IPS-NIHi7 (cell line): ENCODE measurements around the gene EFNB1.

ENCODE experiments used
- DNase-seq: peaks from one replicate; pipeline ENCODE4 v3.0.0; 2012; ENCODE audit warnings: mixed read lengths; ENCODE audit errors: extremely low spot score

The EFNB1 gene

DNA sequence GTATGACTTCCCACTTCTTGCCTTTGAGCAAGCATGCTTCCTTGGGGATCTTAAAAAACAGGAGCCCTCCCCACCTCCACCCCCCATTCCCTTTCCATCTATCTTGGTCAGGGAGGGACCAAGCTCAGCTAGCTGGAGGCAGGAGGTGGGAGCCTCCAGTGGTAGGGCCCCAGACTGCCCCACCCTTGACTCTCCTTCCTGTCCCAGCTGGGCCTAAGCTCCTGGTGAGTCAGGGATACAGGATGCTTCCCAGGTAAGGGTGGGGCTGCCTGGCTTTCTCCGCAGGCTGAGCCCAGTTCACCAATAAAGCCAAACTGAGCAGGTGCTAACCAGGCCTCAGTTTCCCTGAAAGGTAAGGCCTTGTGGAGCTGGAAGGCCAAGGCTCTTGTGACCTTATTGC lies 15.2 kb downstream of the EFNB1 start:
- no peak for DNase-seq

DNA sequence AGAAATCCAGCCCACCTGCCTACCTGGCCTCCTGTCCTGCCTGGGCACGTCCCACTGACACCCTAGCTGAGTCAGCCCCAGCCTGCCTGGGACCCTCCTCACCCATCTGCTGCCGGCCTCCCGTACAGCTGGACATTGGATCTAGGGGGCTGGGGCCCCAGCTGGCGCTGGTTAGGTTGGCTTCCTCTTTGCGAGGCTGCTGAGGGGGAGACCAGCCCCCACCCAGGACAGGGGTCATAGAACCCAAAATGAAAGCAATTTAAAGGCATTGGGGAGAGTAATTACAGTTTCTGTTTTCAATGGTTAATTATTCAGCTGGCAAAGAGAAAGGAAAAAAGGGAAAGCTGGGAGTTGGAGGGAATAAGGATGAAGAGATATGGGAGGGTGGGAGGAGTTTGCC lies 15.8 kb downstream of the EFNB1 start:
- no peak for DNase-seq

DNA sequence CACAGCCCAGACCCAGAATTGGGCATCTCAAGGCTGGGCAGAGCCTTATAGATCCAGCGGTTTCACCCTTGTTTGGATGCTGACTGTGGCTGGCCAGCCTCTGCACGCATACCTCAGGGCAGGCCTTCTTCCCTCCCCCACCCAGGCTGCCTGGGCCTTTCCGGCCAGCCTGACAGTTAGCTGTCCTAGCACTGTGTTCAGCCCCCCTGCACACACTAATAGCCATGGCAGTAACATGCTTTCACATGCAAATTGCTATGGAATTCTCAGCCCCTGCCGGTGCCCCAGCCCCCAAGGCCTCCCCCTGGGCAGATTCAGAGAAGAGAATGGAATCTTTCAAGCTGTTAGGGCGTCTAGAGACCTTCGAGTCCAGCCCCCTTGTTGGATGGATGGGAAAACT lies 17.7 kb downstream of the EFNB1 start:
- peak; percentile 77 for DNase-seq

DNA sequence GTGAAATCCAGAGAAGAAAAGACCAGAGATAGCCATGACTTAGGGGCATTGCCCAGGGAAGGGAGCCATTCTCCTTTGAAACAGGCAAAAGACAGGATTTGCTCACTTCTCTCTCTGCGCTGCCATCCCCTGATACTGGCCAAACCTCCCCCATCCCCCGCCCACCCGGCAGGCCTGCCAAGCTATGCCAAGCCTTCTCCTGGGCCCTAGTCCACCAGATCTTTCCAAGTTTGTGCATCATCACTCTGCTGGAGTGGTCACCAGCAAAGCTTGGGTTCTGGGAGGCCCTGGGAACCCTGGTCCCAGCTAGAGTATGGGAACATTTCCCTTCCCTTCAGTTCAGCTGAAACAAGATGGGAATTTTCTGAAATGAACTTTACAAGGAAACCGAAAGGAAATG lies 18.4 kb downstream of the EFNB1 start:
- no peak for DNase-seq

DNA sequence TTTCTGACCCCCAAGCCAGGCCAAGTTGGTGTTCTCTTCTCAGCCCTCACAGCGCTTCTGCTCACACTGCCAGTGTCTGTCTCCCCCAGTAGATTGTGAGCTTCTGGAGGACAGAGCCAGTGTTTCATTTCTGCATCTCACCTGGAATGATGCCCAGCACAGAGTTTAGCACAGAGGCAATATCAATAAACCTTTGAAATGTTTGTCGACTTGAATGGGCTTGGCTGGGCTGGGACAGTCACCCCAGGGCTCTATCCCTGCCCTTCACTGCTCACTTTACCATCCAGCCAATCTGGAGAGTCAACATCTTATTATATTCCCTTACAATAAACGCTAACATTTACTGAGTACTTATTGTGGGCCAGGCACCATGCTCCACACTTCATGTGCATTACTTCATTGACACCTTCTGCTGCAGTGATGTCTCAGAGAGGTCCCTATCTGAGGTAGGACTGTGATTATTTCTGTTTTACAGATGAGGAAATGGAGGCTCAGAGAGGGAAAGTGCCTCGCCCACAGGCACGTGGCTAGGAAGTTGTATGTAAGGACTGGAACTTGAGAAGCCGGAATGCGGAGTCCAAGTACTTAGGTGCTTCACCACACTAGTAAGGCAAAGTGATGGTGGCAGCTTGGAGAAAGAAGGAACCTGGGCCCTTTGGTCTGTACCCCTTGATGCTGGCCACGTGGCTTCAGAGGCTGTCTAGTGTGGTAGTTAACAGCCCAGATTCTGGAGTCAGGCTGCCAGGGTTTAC lies 19.5 kb downstream of the EFNB1 start:
- DNase-seq = no peak

DNA sequence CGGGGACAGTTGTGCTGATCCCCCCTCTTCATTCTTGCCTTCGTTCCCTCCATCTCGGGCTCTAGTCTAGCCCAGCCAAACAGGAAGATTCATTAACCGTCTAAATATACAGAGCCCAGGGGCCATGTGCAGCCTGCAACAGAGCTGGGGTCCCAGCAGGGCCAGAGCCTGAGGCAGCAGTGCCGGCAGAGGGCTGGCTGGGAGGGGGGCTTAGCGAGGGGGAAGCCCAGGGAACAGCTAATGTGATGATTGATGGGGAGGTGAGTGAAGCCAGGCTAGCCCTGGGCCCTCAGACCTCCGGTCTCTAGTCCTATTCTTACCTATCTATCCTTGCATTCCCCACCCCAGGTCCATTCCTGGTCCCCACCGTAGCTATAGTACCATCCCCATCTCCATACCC lies 22.3 kb downstream of the EFNB1 start:
- no peak for DNase-seq

DNA sequence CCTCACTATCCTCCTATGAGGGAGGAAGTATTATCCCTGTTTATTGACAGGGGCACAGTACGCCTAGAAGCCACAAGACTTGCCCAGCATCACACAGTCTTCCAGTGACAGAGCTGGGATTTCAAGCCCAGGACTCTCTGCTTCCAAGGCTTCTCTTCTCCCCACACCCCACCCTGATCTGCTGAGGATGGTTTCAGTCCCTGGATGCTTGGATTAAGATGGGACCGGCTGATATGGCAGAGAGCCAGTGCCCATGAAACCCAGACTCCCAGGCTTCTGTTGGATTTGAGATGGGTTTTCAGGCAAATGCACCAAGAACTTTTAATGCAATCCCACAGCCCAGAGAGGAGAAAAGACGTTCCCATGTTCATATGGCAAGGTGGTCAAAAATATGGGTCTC lies 23.2 kb downstream of the EFNB1 start:
- no peak for DNase-seq

DNA sequence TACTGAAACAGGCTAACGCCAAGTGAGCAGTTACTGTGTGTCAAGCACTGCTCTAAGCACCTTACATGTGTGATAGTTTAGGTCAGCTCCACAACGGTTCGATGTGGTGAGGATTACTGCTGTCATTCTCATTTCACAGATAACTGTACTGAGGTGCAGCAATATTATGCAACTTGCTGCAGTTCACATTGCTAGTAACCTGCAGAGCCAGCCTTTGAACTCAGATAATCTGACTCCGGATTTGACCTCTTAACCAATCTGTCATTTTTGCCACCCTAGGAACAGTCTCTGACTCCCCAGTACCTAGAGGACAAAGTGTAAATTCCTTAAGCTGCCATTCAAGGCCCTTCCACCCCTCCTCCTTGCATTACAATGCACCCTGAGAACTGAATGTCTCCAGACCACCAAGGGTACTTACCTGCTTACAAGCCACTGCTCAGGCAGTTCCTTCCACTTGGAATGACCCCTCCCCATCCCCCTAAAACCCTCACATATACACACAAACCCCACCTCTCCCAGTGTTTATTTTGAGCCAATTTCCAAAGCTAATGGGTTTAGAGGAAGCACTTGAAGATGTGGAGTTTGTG lies 24.9 kb downstream of the EFNB1 start:
- peak; percentile 48 for DNase-seq

DNA sequence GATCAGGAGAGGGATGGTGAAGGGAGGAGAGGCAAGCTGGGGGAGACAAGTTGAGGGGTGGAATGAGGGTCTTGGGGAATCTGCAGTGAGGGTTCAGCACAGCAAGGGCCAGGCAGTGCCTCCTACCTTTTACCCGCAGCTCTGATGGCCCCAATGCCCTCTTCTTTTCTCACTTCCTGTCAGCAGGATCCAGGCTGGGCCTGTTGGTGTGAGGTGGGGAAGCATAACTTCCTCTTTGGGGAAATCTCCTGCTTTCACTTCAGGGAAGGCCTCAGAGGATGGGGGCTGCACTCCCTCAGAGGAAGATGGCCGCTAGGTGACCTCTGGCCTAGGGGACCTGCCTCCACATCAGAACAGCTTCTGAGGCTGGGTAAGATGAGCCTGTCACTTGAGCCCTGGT lies 36.5 kb downstream of the EFNB1 start:
- DNase-seq = no peak

DNA sequence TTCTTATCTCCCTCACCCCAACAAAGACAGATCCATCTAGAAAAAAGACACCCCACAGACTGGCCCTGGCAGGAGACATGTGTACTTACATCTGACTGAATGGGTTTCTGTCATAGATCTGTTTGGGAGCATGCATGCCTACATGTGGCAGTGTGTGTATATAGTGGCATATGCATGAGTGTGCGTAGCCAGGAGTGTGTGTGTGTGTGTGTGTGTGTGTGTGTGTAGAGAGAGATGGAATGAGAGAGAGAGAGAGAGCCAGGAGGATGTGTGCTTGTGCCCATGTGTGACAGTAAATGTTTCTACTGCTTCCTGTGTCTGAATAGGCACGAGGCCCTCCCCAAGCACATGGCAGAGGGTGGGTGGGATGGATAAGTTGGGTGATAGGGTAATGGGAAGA lies 37.1 kb downstream of the EFNB1 start:
- DNase-seq = no peak

DNA sequence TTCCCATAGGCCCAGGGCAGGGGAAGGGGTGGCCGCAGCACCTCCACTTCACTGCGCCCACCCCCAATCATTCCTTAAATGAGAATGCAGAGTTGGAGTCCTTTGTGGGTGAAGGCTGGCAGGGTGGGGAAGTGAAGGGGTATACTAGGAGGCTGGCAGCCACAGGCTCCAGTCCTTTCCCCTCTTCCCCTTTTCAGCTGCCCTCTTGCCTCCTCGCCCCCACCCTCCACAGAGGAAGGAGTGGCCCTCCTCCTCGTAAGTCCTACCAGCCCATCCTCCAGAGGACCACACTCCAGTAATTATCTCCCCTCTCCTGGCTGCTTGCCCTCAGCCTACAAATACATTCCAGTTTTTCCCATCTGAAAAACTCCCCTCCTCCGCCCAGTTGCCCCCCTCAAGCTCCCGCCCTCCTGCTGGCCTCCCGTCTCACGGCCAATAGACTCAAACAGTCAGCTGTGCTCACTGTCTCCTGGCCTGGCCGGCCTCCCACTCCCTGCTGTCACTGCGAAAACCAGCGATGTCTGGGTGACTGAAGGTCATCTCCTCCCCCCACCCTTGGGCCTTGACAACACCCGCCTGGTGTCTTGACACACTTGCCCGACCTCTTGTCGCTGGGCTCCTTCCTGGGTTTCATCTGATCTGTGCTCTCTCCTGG lies 38.8 kb downstream of the EFNB1 start:
- no peak for DNase-seq

DNA sequence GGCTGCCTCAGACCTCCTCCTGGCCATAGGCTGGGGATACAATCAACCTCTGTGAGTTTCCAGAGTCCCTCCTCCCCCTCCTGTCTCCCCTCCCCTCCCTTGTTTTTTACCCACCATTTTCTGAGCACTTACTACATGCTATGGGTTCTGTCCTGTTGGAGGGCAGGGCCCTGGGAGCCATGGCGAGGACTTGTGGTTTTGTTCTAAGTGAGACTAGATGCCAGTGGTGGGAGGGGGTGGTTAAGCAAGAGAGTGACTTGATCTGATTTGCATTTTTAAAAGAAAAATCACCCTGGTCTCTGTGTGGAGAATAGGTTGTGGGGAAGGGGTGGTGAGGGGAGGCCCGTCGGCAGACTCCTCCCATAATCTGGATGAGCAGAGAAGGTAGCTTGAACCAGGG lies 39.5 kb downstream of the EFNB1 start:
- no peak for DNase-seq

DNA sequence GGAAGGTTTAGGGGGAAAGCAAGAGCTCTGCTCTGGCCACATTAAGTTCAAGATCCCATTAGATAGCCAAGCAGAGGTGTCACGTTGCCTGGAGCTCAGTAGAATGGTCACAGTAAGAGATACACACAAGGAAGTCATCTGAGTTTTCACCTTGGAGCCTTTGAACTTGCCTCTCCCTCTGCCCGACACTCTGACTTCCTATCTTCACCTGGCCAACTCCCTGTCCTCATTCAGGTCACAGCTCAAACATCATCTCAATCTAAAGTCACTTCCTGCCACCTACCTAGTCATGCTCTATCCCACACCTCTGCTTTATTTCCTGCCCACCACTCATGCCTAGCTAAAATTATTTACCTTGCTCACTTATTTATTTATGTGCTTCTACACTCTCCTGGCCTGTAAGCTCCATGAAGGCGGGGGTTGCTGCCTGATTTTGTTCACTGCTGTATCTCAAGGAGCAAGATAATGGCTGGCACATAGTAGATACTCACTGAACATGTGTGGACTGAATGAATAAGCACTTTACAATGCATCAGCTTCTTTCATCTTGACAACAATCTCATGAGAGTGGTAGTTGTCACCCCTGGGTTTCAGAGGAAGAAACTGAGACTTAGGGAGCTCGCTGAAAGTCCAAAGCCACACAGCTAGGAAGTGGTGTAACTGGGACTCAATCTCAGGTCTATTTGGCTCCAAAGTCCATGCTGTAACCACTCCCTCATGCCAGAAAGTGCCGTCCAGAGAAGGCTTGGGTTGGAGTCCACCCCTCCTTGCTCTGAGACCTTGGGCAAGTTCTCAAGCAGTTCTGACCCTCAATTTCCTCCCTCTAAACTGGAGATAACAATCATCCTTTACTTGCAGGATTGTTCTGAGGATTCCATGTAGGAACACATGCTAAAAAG lies 40.3 kb downstream of the EFNB1 start:
- no peak for DNase-seq

DNA sequence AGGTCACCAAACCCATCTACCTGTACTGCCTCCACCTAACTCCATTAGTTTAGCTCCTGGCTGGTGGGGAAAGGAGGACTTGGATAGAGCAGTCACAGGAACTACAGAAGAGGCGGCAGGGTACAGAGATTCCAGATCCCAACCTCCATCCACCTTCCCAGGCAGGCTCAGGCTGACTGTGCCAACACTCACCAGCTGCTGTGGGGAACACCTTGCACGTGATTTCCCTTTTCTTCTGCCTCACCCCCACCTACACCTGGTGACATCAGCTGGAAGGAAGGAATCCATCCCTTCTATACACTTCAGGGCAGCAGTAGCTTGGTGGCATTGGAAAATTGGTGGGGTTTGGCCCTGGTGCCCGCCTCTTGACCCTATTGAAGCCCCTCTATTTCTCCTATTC lies 41.5 kb downstream of the EFNB1 start:
- no peak for DNase-seq

DNA sequence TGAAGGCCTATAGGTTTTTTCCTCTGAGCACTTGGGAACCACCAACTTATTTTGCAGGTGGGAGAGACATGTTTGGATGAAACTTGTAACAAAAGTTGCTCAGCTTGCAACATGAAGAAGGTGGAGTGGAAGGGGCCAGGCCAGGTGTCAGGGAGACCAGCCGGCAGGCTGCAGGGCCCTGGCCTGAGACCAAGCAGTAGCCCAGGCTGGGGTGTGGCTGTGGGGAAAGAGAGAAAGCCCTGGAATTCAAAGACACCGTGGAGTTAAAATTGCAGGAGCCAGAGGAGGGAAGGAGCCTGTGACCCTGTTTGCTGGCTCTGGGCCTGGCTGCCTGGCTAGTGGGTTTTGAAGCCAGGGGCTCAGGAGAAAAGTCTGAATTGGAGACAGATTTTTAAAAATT lies 43.4 kb downstream of the EFNB1 start:
- no peak for DNase-seq

DNA sequence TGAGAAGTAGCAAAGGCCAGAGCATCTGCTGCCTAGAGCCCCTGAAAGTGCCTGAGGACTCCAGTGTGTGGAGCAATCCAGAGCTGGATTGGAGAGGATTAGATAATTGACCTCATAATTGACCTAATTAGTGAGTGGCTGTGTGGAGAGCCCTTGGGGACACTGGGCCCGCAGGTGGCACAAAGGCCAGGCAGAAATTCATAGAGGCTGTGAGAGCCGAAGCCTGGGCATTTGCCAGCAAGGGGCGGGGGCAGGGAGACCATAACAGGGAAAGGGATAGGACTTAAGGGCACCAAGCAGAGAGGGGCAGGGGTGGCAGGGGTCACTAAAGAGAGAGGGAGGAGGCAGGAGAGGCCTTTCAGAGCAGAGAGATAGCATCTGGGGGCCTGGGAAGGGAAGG lies 45.3 kb downstream of the EFNB1 start:
- no peak for DNase-seq

DNA sequence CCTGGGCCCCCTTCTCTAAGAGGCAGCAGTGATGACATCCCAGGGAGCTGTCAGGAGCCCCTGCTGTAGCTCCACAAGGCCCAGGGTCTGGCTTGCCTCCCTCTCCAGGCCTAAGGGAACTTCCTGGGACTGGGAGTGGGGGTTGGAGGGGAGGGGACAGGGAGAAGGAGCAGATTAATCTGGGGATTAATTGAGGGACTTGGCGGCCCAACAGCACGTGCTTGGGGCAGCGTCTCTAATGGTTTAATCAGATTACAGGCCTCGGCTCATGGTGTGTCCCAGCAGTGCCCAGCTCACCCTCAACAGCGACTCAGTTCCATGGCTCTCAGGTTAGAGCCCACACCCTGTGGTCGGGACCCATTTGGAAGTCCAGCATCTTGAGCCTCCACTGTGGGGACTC lies 47.9 kb downstream of the EFNB1 start:
- DNase-seq = no peak

DNA sequence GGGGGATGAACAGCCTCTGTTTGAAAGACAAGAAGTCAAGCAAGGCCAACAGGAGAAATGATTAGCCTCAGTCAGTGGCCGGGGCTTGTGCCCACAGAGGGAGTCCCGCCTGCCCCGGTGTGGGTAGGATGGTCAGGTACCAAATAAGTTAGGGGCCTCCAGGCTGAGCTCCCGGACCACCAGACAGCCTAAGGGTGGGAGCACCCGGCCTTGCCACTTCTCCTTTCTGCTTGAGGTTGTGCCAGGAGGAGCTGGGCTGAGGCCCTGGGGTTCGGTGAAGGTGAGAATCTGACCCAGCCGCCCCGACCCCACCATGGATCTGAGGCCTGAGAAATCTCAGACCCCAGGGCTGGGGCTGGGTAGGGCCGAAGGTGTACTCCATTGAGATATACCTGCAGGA lies 48.8 kb downstream of the EFNB1 start:
- DNase-seq = no peak

DNA sequence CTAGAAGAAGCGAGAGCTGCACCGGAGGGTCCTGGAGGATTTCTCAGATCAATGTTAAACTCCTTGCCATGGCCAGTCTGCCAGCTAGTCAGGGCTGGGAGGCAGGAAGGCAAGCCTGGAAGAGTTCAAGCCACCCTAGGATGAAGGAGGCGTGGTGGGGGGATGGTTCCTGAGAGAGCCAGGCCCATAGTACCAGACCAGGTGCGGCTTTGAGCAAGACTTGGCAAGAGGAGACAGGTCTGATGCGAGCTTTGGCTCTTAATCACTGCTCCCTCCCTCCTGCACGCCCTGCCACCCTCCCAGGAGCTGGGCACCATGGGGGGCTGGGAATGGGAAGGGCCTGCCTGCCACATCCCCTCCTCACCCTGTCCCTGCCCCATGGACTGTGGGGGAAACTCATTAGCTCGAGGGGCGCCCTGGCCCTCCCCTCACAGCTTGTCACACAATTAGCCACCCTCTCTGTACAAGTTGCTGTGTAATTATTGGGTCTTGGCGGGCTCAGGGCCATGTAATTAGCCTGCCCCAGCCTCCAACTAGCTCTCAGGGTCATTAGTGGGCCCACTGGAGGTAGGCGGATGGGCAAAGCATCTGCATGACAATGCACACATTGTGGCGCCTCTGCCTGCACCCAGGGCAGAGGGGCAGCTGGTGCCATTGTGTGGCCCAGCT lies 50.3 kb downstream of the EFNB1 start:
- DNase-seq = no peak

DNA sequence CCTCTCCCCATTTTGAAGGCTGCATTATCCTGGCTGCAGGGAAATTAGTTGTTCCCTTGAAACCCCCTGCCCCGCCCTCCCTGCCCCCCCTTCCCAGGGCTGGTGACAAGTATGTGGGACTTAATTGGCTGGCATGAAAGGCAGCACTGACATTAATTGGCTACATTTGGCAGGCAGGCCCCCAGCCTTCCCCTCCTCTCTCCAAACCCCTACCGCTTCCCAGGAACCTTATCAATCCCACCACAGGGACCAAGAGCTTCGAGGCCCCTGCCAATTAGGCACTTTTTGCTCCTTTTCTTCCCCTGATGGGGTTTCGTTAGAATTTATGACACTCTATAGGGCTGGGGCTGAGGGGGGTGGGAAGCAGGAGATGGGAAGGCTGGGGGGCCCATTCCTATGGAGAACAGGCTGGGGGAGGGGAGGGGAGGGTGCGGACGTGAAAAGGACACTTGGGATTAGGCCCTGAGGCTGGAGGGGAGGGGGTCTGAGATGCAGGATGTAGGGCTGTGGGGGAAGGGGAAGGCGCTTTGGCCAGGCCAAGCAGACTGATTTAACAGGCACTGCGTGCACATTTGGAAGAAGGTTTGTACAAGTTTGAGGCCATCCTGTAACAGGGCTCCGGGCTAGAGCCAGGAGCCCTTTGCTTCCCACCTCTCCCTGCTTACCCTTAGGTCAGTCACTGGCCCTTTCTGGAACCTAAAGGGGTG lies 52.2 kb downstream of the EFNB1 start:
- peak; percentile 57 for DNase-seq

DNA sequence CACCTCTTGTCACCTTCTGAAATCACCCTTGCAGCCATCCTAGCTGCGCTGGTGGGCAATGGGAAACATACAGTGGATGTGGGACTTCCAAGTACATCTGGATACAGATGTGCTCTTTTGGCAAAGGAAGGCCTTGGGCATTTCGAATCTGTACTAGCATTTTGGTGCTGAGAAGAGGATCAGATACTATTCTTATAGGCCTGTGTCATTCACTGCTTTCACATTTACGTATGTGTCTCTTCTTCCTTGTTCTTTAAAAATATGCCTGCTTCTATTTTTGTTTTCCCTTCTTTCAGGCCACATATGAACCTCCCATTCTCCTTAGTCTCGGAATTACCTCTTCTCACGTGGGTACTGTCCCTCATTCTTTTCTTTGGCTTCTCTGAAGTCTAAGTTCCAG lies 53.1 kb downstream of the EFNB1 start:
- DNase-seq = no peak
